Epithelial cell of esophagus (primary cell): ENCODE measurements around the gene GTPBP1.

Experiments
- DNase-seq: peaks from one replicate; pipeline ENCODE4 v3.0.0; 2010; ENCODE audit warnings: low read depth
- H3K4me3 ChIP-seq: 2 replicates; pipeline ENCODE4 v1.5.1; 2011; ENCODE audit warnings: mild to moderate bottlenecking, low read length, control low read depth
- CTCF ChIP-seq: IDR thresholded peaks from 2 replicates; pipeline ENCODE4 v1.5.1; 2011; ENCODE audit warnings: low read depth, mild to moderate bottlenecking, low read length, control low read depth, inconsistent platforms; ENCODE audit not compliant: insufficient read depth; ENCODE audit errors: missing control alignments

The GTPBP1 gene

GRCh38 chr22:38729946-38730345 is 24.2 kb downstream of the GTPBP1 start:
- no peak for TF ChIP-seq CTCF

GRCh38 chr22:38730411-38730871 is 24.7 kb downstream of the GTPBP1 start:
- no peak overlapping the region for H3K4me3 ChIP-seq
- no peak for TF ChIP-seq CTCF
- no peak for DNase-seq

More at GRCh38 chr22:38729946-38730345, 24.2 kb downstream of the GTPBP1 start:
- no peak for DNase-seq
- no peak overlapping the region for H3K4me3 ChIP-seq

- no peak for DNase-seq
- no peak for TF ChIP-seq CTCF
- no peak overlapping the region for H3K4me3 ChIP-seq
Measured at GRCh38 chr22:38731703-38732161, 26.0 kb downstream of the GTPBP1 start.

- DNase-seq: no peak
- H3K4me3 ChIP-seq: no peak overlapping the region
- no peak for TF ChIP-seq CTCF
Measured at GRCh38 chr22:38732251-38732815, 26.6 kb downstream of the GTPBP1 start.

GRCh38 chr22:38733329-38733723 is 27.6 kb downstream of the GTPBP1 start:
- H3K4me3 ChIP-seq: no peak overlapping the region
- peak; percentile 89 for TF ChIP-seq CTCF
- peak; percentile 46 for DNase-seq

GRCh38 chr22:38733724-38734381 is 28.1 kb downstream of the GTPBP1 start:
- DNase-seq: no peak
- H3K4me3 ChIP-seq: no peak overlapping the region
- TF ChIP-seq CTCF: no peak
